ENCODE data around the gene SLC7A10. TPM values are rescaled to one million over a fixed set of nuclear protein-coding genes. Genes with fewer than 3 reads are reported as not detected.
A peak's percentile ranks its signal among the peaks of the same experiment; 100 is the strongest.

SLC7A10 gene
- total RNA-seq, 1 experiment from 2014 or later: not detected

DNA sequence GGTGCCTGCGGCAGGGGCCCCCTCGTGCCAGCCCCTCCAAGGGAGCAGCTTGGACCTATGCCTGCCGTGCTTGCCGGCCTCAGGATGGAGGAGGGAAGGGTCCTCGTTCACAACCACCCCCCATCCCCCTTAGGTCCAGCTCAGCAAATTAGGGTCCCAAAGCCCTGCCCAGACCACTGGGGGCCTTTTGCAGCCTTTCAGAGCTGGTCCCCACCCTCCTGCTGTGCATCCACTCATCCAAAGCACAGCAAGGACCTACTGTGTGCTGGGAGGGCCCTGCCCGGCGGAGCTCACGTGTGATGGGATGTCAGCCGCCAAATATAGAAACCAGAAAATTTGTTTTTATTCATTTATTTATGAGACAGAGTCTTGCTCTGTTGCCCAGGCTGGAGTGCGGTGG lies 16.5 kb upstream of the SLC7A10 start:
- no peak for TF ChIP-seq CTCF (IDR thresholded peaks at IDR 0.05; ENCODE audit: insufficient read depth in 1 of 2, low read depth in 1 of 2, low read length in 1 of 2, severe bottlenecking in 1 of 2, unreplicated experiment in 1 of 2)
- intact Hi-C loops (cut with micrococcal nuclease; ENCODE audit: unreplicated experiment): loop anchor here (5.0 kb wide), 1 partner anchor 35 kb away; no protein-coding TSS in a partner anchor
- Histone ChIP-seq H3K4me3 (ENCODE audit: low read depth, low read length) (no peak overlapping the region), H3K4me1 (peaks cover 12% of the 10 kb centered on the region; the same call in 1 of the 2 replicates), H3K27me3 (replicated peaks; ENCODE audit: control insufficient read depth, insufficient read depth, low read length) (no peaks in the 10 kb centered on the region), H3K36me3 (ENCODE audit: control insufficient read depth, insufficient read depth, low read length) (no peaks in the 10 kb centered on the region), H3K9me3 (peaks cover 7% of the 10 kb centered on the region; the same call in 1 of the 2 replicates)
- no peak overlapping the region for H3K4me3 Mint-ChIP-seq (ENCODE audit: unreplicated experiment)
- ChIA-PET POLR2A (interaction anchor here (0.9 kb wide), 1 partner anchor 161 kb away, joined by 3 read pairs; no protein-coding TSS in a partner anchor), CTCF (interaction anchor here (0.7 to 1.2 kb wide), 3 partner anchors 61 to 172 kb away, joined by 3 to 4 read pairs (median 4); partner anchors contain the start of gene CEBPA)
- H3K9me3 Mint-ChIP-seq (ENCODE audit: unreplicated experiment): no peaks in the 10 kb centered on the region
- H3K27me3 Mint-ChIP-seq (ENCODE audit: insufficient read depth, unreplicated experiment): no peaks in the 10 kb centered on the region
- no peak overlapping the region for H3K27ac Mint-ChIP-seq (ENCODE audit: unreplicated experiment)
- peaks cover 6% of the 10 kb centered on the region for H3K4me1 Mint-ChIP-seq (ENCODE audit: low read depth, unreplicated experiment)
- no TSS peak for BruUV-seq (replicated peaks)
- DNase-seq: no peak
- no peaks in the 10 kb centered on the region for H3K36me3 Mint-ChIP-seq (ENCODE audit: insufficient read depth, unreplicated experiment)

DNA sequence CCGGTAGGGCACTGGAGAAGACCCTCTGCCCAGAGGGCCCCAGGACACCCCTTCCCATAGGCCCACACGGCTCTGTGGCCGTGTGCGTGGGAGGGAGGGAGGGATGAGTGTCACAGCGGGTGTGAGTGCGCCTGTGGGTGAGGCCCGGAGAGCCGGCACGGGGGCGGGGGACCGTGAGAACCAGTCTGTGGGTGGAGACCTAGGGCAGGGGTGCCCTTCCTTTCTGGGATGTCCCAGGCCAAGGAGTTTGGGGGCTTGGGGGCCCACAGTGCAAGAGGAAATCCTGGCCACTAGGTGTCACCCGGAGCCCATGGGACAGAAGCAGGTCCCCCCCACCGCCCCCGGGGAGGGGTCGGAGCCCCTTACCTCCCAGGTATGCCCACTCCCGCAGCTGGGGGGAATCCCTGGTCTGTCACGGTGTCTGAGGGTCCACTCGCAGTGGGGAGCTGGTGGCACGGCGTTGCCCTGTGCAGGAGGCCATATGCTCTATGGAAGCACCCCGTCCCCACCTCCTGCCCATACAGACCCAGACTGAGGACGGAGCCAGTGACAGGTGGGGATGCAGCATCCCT lies 16.0 kb upstream of the SLC7A10 start:
- no peak overlapping the region for H3K27ac Mint-ChIP-seq (ENCODE audit: unreplicated experiment)
- H3K36me3 Mint-ChIP-seq (ENCODE audit: insufficient read depth, unreplicated experiment): no peaks in the 10 kb centered on the region
- H3K36me3 ChIP-seq (ENCODE audit: control insufficient read depth, insufficient read depth, low read length): no peaks in the 10 kb centered on the region
- H3K9me3 Mint-ChIP-seq (ENCODE audit: unreplicated experiment): no peaks in the 10 kb centered on the region
- no peak overlapping the region for H3K4me3 ChIP-seq (ENCODE audit: low read depth, low read length)
- ChIA-PET CTCF (interaction anchor here (0.6 to 1.2 kb wide), 6 partner anchors 43 to 189 kb away, joined by 3 to 8 read pairs (median 4); partner anchors contain the start of gene CEBPA), POLR2A (interaction anchor here (0.9 kb wide), 1 partner anchor 162 kb away, joined by 3 read pairs; no protein-coding TSS in a partner anchor)
- peaks cover 7% of the 10 kb centered on the region; the same call in 1 of the 2 replicates for H3K9me3 ChIP-seq
- DNase-seq: peak in 1 of 2 experiments; percentile 60
- TF ChIP-seq CTCF (IDR thresholded peaks at IDR 0.05; ENCODE audit: insufficient read depth in 1 of 2, low read depth in 1 of 2, low read length in 1 of 2, severe bottlenecking in 1 of 2, unreplicated experiment in 1 of 2): peak; percentile 77 to 94
- H3K27me3 ChIP-seq (replicated peaks; ENCODE audit: control insufficient read depth, insufficient read depth, low read length): no peaks in the 10 kb centered on the region
- H3K4me3 Mint-ChIP-seq (ENCODE audit: unreplicated experiment): no peak overlapping the region
- BruUV-seq (replicated peaks): no TSS peak
- H3K4me1 Mint-ChIP-seq (ENCODE audit: low read depth, unreplicated experiment): peaks cover 6% of the 10 kb centered on the region
- H3K27me3 Mint-ChIP-seq (ENCODE audit: insufficient read depth, unreplicated experiment): no peaks in the 10 kb centered on the region
- intact Hi-C loops (cut with micrococcal nuclease; ENCODE audit: unreplicated experiment): loop anchor here (1.0 to 5.0 kb wide), 3 partner anchors 36 to 162 kb away; partner anchors contain the start of gene CEBPA
- peaks cover 11% of the 10 kb centered on the region; the same call in 1 of the 2 replicates for H3K4me1 ChIP-seq

- peak in 1 of 2 experiments; percentile 26 for DNase-seq
- peaks cover 6% of the 10 kb centered on the region for H3K4me1 Mint-ChIP-seq (ENCODE audit: low read depth, unreplicated experiment)
- BruUV-seq (replicated peaks): no TSS peak
- no peak overlapping the region for H3K4me3 Mint-ChIP-seq (ENCODE audit: unreplicated experiment)
- ChIA-PET CTCF (interaction anchor here (0.6 to 1.0 kb wide), 4 partner anchors 44 to 190 kb away, joined by 3 to 8 read pairs (median 4); no protein-coding TSS in a partner anchor), POLR2A (no interaction called here)
- intact Hi-C loops (cut with micrococcal nuclease; ENCODE audit: unreplicated experiment): loop anchor here (1.0 to 5.0 kb wide), 3 partner anchors 36 to 162 kb away; partner anchors contain the start of gene CEBPA
- H3K27ac Mint-ChIP-seq (ENCODE audit: unreplicated experiment): no peak overlapping the region
- Histone ChIP-seq H3K4me1 (peaks cover 11% of the 10 kb centered on the region; the same call in 1 of the 2 replicates), H3K36me3 (ENCODE audit: control insufficient read depth, insufficient read depth, low read length) (no peaks in the 10 kb centered on the region), H3K9me3 (peaks cover 6% of the 10 kb centered on the region; the same call in 1 of the 2 replicates), H3K4me3 (ENCODE audit: low read depth, low read length) (no peak overlapping the region), H3K27me3 (replicated peaks; ENCODE audit: control insufficient read depth, insufficient read depth, low read length) (no peaks in the 10 kb centered on the region)
- H3K9me3 Mint-ChIP-seq (ENCODE audit: unreplicated experiment): no peaks in the 10 kb centered on the region
- no peaks in the 10 kb centered on the region for H3K27me3 Mint-ChIP-seq (ENCODE audit: insufficient read depth, unreplicated experiment)
- H3K36me3 Mint-ChIP-seq (ENCODE audit: insufficient read depth, unreplicated experiment): no peaks in the 10 kb centered on the region
- no peak for TF ChIP-seq CTCF (IDR thresholded peaks at IDR 0.05; ENCODE audit: insufficient read depth in 1 of 2, low read depth in 1 of 2, low read length in 1 of 2, severe bottlenecking in 1 of 2, unreplicated experiment in 1 of 2)
These were observed 15.5 kb upstream of the SLC7A10 start for GRCh38 chr19:33241091-33241529.

All from Caco-2 (cell line).